ENCODE data around the gene AGAP5. TPM values are rescaled to one million over a fixed set of nuclear protein-coding genes. Genes with fewer than 3 reads are reported as not detected.
"Not testable (repeated sequence)": the region's sequence is repeated elsewhere in the genome, so short reads cannot be mapped to it uniquely, and the experiment has no call there.

AGAP5 gene
- total RNA-seq, 1 donor from 2014 or later = 8.0 TPM

DNA sequence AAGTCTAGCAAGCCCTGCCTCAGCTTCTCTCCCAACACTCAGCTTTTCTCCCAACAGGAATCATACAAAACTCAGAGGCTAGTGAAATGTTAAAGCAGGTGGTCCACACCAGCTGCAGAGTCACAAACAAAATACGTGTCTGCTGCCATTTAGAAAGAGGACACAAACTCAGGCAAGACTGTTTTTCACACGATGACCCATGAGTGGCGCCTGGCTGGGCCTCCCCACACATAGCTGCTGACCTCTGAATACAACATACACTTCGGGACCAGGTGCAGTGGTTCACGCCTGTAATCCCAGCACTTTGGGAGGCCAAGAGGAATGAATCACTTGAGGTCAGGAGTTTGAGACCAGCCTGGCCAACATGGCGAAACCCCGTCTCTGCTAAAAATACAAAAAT, 35.2 kb downstream of the AGAP5 start:
- not testable (repeated sequence) for H3K27ac Mint-ChIP-seq (ENCODE audit: unreplicated experiment); H3K36me3 Mint-ChIP-seq (ENCODE audit: low read depth, unreplicated experiment); H3K4me3 Mint-ChIP-seq (ENCODE audit: unreplicated experiment); H3K27me3 Mint-ChIP-seq (ENCODE audit: unreplicated experiment); H3K9me3 Mint-ChIP-seq (ENCODE audit: unreplicated experiment); DNase-seq (ENCODE audit: low spot score)
- peaks cover 16% of the 10 kb centered on the region for H3K4me1 Mint-ChIP-seq (ENCODE audit: unreplicated experiment)

DNA sequence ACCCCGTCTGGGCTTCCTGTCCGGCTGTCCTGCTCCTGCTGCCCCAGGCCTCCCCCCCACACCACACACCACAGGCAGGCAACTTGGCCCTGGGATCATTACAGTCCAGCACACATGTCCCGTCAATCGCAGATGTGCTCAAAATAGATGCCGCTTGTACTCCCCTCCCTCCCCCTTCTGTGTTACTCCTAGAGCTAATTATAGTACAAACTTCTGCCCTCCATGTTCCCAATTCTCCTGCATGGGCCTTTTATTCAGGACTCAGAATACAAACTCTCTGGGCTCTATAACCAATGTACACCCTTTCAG, 42.0 kb downstream of the AGAP5 start, which contains the start of gene SYNPO2L:
TSS of gene SYNPO2L (minus strand) at position 40 of the 309 bp plus-strand sequence. CDS start 107 bp downstream, outside the sequence.
- peaks cover 22% of the 10 kb centered on the region for H3K4me1 Mint-ChIP-seq (ENCODE audit: unreplicated experiment)
- no peaks in the 10 kb centered on the region for H3K36me3 Mint-ChIP-seq (ENCODE audit: low read depth, unreplicated experiment)
- TF ChIP-seq, protein P1, sequence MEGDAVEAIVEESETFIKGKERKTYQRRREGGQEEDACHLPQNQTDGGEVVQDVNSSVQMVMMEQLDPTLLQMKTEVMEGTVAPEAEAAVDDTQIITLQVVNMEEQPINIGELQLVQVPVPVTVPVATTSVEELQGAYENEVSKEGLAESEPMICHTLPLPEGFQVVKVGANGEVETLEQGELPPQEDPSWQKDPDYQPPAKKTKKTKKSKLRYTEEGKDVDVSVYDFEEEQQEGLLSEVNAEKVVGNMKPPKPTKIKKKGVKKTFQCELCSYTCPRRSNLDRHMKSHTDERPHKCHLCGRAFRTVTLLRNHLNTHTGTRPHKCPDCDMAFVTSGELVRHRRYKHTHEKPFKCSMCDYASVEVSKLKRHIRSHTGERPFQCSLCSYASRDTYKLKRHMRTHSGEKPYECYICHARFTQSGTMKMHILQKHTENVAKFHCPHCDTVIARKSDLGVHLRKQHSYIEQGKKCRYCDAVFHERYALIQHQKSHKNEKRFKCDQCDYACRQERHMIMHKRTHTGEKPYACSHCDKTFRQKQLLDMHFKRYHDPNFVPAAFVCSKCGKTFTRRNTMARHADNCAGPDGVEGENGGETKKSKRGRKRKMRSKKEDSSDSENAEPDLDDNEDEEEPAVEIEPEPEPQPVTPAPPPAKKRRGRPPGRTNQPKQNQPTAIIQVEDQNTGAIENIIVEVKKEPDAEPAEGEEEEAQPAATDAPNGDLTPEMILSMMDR (IDR thresholded peaks at IDR 0.05; ENCODE audit: unreplicated experiment) = no peak
- no peaks in the 10 kb centered on the region for H3K9me3 Mint-ChIP-seq (ENCODE audit: unreplicated experiment)
- peaks cover 3% of the 10 kb centered on the region for H3K27me3 Mint-ChIP-seq (ENCODE audit: unreplicated experiment)
- DNase-seq (ENCODE audit: low spot score) = no peak
- H3K27ac Mint-ChIP-seq (ENCODE audit: unreplicated experiment) = peak within 1 kb of the TSS; percentile 86
- peak within 1 kb of the TSS; percentile 70 for H3K4me3 Mint-ChIP-seq (ENCODE audit: unreplicated experiment)

DNA sequence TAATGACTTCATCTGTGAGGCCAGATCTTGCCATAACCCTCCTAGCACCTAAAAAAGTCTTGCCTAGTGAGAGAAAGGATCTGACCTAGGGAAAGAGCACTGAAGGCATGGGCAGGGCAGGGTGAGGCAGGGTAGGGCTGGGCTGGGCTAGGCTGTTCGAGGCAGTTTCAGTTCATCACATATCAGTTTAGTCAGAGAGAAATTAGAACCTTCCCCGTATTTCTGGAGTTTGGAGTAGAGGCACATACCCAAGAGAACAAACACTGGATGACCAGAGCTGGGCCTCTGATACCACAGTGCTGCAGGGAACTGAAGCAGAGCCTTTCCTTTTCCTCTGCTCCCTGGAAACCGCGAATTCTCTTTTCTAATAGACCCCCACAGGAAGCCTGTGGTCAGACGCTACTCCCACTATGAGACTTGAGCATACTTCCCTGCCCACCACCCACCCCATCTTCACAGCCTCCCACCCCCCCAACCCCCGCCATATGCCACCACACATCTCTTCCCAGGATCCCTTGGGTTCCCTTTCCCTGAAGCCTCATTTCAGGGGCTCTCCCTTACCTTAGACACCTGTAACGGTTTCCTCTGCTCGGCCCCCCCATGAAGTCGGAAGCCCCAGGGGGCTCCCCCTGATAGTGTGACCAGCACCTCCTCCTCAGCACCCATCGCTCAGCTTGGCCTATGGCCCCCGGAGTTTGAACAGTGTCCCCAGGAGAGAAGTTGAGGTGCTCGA, 42.5 kb downstream of the AGAP5 start:
- no peak for DNase-seq (ENCODE audit: low spot score)
- H3K4me1 Mint-ChIP-seq (ENCODE audit: unreplicated experiment) = peaks cover 20% of the 10 kb centered on the region
- H3K27ac Mint-ChIP-seq (ENCODE audit: unreplicated experiment) = peak overlapping the region; percentile 86
- no peaks in the 10 kb centered on the region for H3K36me3 Mint-ChIP-seq (ENCODE audit: low read depth, unreplicated experiment)
- H3K4me3 Mint-ChIP-seq (ENCODE audit: unreplicated experiment) = peak overlapping the region; percentile 70
- H3K27me3 Mint-ChIP-seq (ENCODE audit: unreplicated experiment) = peaks cover 3% of the 10 kb centered on the region
- H3K9me3 Mint-ChIP-seq (ENCODE audit: unreplicated experiment) = no peaks in the 10 kb centered on the region
- TF ChIP-seq, protein P1 (IDR thresholded peaks at IDR 0.05; ENCODE audit: unreplicated experiment) = no peak

DNA sequence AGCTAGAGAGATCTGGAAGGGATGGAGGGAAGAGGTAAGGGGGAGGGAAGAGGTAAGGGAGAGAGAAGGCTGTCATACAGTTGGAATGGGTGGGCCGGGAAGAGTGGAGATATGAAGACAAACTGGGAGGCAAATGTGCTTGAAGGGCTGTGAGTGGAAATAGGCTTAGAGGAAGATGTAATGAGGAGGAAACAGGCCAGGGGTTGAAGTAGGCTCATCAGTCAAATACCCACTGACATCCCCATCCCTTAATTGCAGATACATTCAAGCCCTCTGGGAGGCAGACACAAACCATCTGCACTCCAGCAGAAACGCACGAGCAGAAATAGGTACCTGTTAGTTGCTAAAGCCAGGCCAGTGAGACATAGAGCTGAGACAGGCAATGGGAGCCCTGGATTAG, 44.2 kb downstream of the AGAP5 start:
- DNase-seq (ENCODE audit: low spot score) = no peak
- TF ChIP-seq, protein P1 (IDR thresholded peaks at IDR 0.05; ENCODE audit: unreplicated experiment) = no peak
- H3K27me3 Mint-ChIP-seq (ENCODE audit: unreplicated experiment) = peaks cover 6% of the 10 kb centered on the region
- H3K4me3 Mint-ChIP-seq (ENCODE audit: unreplicated experiment) = no peak overlapping the region
- peaks cover 28% of the 10 kb centered on the region for H3K4me1 Mint-ChIP-seq (ENCODE audit: unreplicated experiment)
- peaks cover 4% of the 10 kb centered on the region for H3K36me3 Mint-ChIP-seq (ENCODE audit: low read depth, unreplicated experiment)
- peak overlapping the region; percentile 14 for H3K27ac Mint-ChIP-seq (ENCODE audit: unreplicated experiment)
- no peaks in the 10 kb centered on the region for H3K9me3 Mint-ChIP-seq (ENCODE audit: unreplicated experiment)

DNA sequence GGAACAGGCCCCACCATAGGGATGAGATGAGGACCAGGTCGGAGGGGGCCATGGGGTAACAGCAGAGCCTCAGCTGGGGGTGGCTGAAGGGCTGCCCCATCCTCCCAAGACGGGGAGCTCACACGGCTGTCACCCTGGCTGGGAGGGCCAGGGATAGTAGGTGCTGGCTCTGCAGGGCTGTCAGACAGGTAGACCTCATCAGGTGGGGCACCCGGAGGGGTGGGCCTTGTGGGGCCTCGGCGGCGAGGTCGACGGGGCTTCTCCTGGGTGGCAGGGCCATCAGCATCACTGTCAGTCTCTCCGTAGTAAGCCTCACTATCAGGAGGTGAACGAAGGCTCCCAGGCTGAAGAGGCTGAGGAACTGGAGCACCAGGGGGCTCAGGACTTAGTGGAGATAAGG, 44.7 kb downstream of the AGAP5 start:
- TF ChIP-seq, protein P1 (IDR thresholded peaks at IDR 0.05; ENCODE audit: unreplicated experiment) = no peak
- Mint-ChIP-seq H3K9me3 (ENCODE audit: unreplicated experiment) (no peaks in the 10 kb centered on the region), H3K4me3 (ENCODE audit: unreplicated experiment) (no peak overlapping the region), H3K27me3 (ENCODE audit: unreplicated experiment) (peaks cover 6% of the 10 kb centered on the region), H3K4me1 (ENCODE audit: unreplicated experiment) (peaks cover 30% of the 10 kb centered on the region), H3K36me3 (ENCODE audit: low read depth, unreplicated experiment) (peaks cover 4% of the 10 kb centered on the region), H3K27ac (ENCODE audit: unreplicated experiment) (peak overlapping the region; percentile 14)
- no peak for DNase-seq (ENCODE audit: low spot score)
